ENCODE measurements around the gene UBA1. TPM values are rescaled to one million over a fixed set of nuclear protein-coding genes. Genes with fewer than 3 reads are reported as not detected.

UBA1 gene
- total and polyA plus RNA-seq, 2 of the 13 experiments (the other 11 are each of a cell fraction or from before 2014, with no cell fraction given), result 93.3 to 129 TPM

GRCh38 chrX:47193475-47194193 is at the start of gene UBA1 (continued):
- TF ChIP-seq YY1 (IDR thresholded peaks at IDR 0.05; ENCODE audit: insufficient read depth, insufficient replicate concordance, low read depth, low read length) (peak; percentile 94), CBX1 (IDR thresholded peaks at IDR 0.05; ENCODE audit: low read depth) (no peak), TRIM24 (CRISPR knock-in tag; IDR thresholded peaks at IDR 0.05) (no peak), ZNF839 (CRISPR knock-in tag; IDR thresholded peaks at IDR 0.05; ENCODE audit: borderline replicate concordance) (no peak), ATF1 (CRISPR knock-in tag; IDR thresholded peaks at IDR 0.05) (no peak), SRSF1 (optimal IDR thresholded peaks at IDR 0.05; ENCODE audit: low read depth, low read length) (peak; percentile 69), ZNF121 (CRISPR knock-in tag; IDR thresholded peaks at IDR 0.05) (no peak), SOX6 (IDR thresholded peaks at IDR 0.05) (no peak), SOX6 (CRISPR knock-in tag; IDR thresholded peaks at IDR 0.05) (peak; percentile 31), PRDM15 (CRISPR knock-in tag; IDR thresholded peaks at IDR 0.05) (no peak), JDP2 (CRISPR knock-in tag; IDR thresholded peaks at IDR 0.05; ENCODE audit: borderline replicate concordance) (no peak), PHF21A (CRISPR knock-in tag; IDR thresholded peaks at IDR 0.05) (no peak), MED1 (CRISPR knock-in tag; IDR thresholded peaks at IDR 0.05) (no peak), ELF3 (CRISPR knock-in tag; IDR thresholded peaks at IDR 0.05) (no peak), SIN3B (IDR thresholded peaks at IDR 0.05; ENCODE audit: low read length) (no peak), ASH2L (IDR thresholded peaks at IDR 0.05; ENCODE audit: insufficient read length, low read depth, low read length) (no peak), ZNF777 (CRISPR knock-in tag; IDR thresholded peaks at IDR 0.05) (peak; percentile 20; the same call in 1 of the 2 replicates), TRAFD1 (CRISPR knock-in tag; IDR thresholded peaks at IDR 0.05; ENCODE audit: borderline replicate concordance) (no peak), E2F5 (CRISPR knock-in tag; conservative IDR thresholded peaks at IDR 0.05) (no peak), ZNF720 (CRISPR knock-in tag; IDR thresholded peaks at IDR 0.05) (no peak), HMGA1 (CRISPR knock-in tag; conservative IDR thresholded peaks at IDR 0.05) (no peak), PRPF4 (IDR thresholded peaks at IDR 0.05; ENCODE audit: low read depth, low read length, poor library complexity, severe bottlenecking) (no peak), ZNF30 (CRISPR knock-in tag; IDR thresholded peaks at IDR 0.05) (no peak), HOXA5 (CRISPR knock-in tag; IDR thresholded peaks at IDR 0.05) (no peak), HNF4G (IDR thresholded peaks at IDR 0.05; ENCODE audit: borderline replicate concordance, low read depth, low read length) (no peak), HNF4G (CRISPR knock-in tag; IDR thresholded peaks at IDR 0.05; ENCODE audit: borderline replicate concordance, low read depth) (no peak), ARID2 (CRISPR knock-in tag; IDR thresholded peaks at IDR 0.05; ENCODE audit: borderline replicate concordance) (no peak)
